PFSK-1 (cell line): ENCODE results near the gene CDKN3.

ENCODE experiments used
- FOXP2 ChIP-seq: optimal IDR thresholded peaks from 2 replicates; pipeline ENCODE3; 2011; ENCODE audit warnings: borderline replicate concordance, control low read depth, inconsistent platforms; ENCODE audit not compliant: insufficient read depth; ENCODE audit errors: extremely low read length, extremely low read depth
- POLR2AphosphoS5 ChIP-seq: IDR thresholded peaks from 2 replicates; pipeline ENCODE4 v1.6.1; 2012; ENCODE audit warnings: low read depth, mild to moderate bottlenecking, control low read depth, low read length, moderate library complexity
- REST ChIP-seq, 2 experiments: IDR thresholded peaks; 2 replicates each; pipeline versions ENCODE4 v1.6.1 to v1.8.0; 2011 to 2012; ENCODE audit warnings: low read depth in 2 of 2, low read length in 2 of 2, control low read depth in 1 of 2, inconsistent platforms in 1 of 2, mild to moderate bottlenecking in 1 of 2, moderate library complexity in 1 of 2; ENCODE audit not compliant: insufficient read depth in 1 of 2
- SIN3A ChIP-seq: IDR thresholded peaks from 2 replicates; pipeline ENCODE4 v1.6.1; 2012; ENCODE audit warnings: mild to moderate bottlenecking, low read length, moderate library complexity, borderline replicate concordance; ENCODE audit not compliant: insufficient read depth
- TAF1 ChIP-seq: IDR thresholded peaks from 2 replicates; pipeline ENCODE4 v1.6.1; 2012; ENCODE audit warnings: low read length, control low read depth, borderline replicate concordance; ENCODE audit not compliant: insufficient read depth

DNA sequence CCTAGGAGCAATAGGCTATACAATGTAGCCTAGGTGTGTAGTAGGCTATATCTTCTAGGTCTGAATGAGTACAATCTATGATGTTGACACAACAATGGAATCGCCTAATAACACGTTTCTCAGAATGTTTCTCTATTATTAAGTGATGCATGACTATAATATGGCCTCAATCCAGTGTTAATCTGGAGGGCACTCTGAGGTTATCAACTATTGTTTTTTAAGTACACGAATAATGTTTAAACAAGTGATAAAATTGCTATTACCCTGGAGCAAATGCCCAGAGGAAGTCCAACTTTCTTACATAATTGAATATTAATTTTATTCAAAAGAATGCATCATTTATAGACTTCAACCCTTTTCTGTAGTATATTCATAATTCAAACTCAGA lies 60.8 kb downstream of the CDKN3 start:
- TF ChIP-seq SIN3A (no peak), TAF1 (no peak), FOXP2 (no peak), REST (IDR thresholded peaks at IDR 0.05; ENCODE audit: insufficient read depth in 1 of 2, low read depth in 2 of 2, low read length in 2 of 2) (no peak), POLR2AphosphoS5 (no peak)
